Thyroid gland (tissue), 4 donors: Measurements from ENCODE around the gene SLC35E1.

Experiments used
- POLR2A ChIP-seq, 2 donors: fragments of 450-650 bp; IDR thresholded peaks; one replicate each; pipeline ENCODE4 v1.6.1; 2017; ENCODE audit warnings: antibody characterized with exemption in 2 of 2, mild to moderate bottlenecking in 2 of 2, moderate library complexity in 1 of 2
- TF ChIP-seq, protein P1 (sequence below), 6 experiments: fragments of 200-600 bp in 3 of 6; fragments of 450-650 bp in 3 of 6; sonication (generic) in 3 of 6; IDR thresholded peaks; one replicate each; pipeline ENCODE4 v1.5.1; 2016 to 2019; ENCODE audit warnings: antibody characterized with exemption in 6 of 6, mild to moderate bottlenecking in 2 of 6, inconsistent platforms in 1 of 6, moderate library complexity in 1 of 6

GRCh38 chr19:16601378-16602052 lies 29.3 kb upstream of the SLC35E1 start:
- TF ChIP-seq, protein P1, sequence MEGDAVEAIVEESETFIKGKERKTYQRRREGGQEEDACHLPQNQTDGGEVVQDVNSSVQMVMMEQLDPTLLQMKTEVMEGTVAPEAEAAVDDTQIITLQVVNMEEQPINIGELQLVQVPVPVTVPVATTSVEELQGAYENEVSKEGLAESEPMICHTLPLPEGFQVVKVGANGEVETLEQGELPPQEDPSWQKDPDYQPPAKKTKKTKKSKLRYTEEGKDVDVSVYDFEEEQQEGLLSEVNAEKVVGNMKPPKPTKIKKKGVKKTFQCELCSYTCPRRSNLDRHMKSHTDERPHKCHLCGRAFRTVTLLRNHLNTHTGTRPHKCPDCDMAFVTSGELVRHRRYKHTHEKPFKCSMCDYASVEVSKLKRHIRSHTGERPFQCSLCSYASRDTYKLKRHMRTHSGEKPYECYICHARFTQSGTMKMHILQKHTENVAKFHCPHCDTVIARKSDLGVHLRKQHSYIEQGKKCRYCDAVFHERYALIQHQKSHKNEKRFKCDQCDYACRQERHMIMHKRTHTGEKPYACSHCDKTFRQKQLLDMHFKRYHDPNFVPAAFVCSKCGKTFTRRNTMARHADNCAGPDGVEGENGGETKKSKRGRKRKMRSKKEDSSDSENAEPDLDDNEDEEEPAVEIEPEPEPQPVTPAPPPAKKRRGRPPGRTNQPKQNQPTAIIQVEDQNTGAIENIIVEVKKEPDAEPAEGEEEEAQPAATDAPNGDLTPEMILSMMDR (IDR thresholded peaks at IDR 0.05): no peak
- no peak for TF ChIP-seq POLR2A (IDR thresholded peaks at IDR 0.05)
